Upper lobe of left lung (tissue), 4 donors: ENCODE measurements around the gene EIF4EBP2.

Experiments used
- POLR2A ChIP-seq, 4 donors: fragments of 450-650 bp; IDR thresholded peaks; one replicate each; pipeline ENCODE4 v1.5.1; 2016 to 2017; ENCODE audit warnings: antibody characterized with exemption in 4 of 4, mild to moderate bottlenecking in 2 of 4
- TF ChIP-seq, protein P1 (sequence below), 6 experiments: fragments of 450-650 bp in 4 of 6; fragments of 200-600 bp in 2 of 6; sonication (generic) in 2 of 6; IDR thresholded peaks; one replicate each; pipeline ENCODE4 v1.5.1; 2016 to 2019; ENCODE audit warnings: antibody characterized with exemption in 6 of 6

DNA sequence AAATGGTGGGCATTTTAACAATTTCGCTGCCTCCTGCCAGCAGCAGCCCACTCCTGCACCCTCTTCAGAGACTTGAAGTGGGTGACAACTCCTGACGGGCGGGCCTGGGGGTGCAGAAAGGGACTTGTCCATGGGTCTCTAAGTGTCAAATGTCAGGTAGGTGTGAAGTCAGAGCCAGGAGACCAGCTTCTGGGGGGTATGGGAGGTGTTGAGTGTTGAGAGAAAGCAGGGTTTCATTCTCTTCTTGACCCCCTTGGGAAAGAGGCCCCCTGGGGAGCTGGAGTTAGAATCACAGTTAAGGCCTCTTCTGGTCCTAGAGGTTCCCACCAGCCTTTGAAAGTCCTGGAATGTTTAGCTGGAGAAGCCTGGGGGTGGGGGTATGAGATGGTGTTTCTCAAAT lies 63.0 kb downstream of the EIF4EBP2 start:
- TF ChIP-seq, protein P1, sequence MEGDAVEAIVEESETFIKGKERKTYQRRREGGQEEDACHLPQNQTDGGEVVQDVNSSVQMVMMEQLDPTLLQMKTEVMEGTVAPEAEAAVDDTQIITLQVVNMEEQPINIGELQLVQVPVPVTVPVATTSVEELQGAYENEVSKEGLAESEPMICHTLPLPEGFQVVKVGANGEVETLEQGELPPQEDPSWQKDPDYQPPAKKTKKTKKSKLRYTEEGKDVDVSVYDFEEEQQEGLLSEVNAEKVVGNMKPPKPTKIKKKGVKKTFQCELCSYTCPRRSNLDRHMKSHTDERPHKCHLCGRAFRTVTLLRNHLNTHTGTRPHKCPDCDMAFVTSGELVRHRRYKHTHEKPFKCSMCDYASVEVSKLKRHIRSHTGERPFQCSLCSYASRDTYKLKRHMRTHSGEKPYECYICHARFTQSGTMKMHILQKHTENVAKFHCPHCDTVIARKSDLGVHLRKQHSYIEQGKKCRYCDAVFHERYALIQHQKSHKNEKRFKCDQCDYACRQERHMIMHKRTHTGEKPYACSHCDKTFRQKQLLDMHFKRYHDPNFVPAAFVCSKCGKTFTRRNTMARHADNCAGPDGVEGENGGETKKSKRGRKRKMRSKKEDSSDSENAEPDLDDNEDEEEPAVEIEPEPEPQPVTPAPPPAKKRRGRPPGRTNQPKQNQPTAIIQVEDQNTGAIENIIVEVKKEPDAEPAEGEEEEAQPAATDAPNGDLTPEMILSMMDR (IDR thresholded peaks at IDR 0.05), result no peak
- TF ChIP-seq POLR2A (IDR thresholded peaks at IDR 0.05), result no peak
